Fibroblast of the aortic adventitia (primary cell): Measurements from ENCODE around the gene CLDN16. TPM values are rescaled to one million over a fixed set of nuclear protein-coding genes. Genes with fewer than 3 reads are reported as not detected.
A peak's percentile ranks its signal among the peaks of the same experiment; 100 is the strongest.

Source experiments
- DNase-seq: peaks from one replicate; pipeline ENCODE4 v3.0.0-alpha.2; 2010; ENCODE audit warnings: low read depth
- H3K4me3 ChIP-seq: 2 replicates; pipeline ENCODE4 v1.5.1; 2011; ENCODE audit warnings: low read depth, mild to moderate bottlenecking, control low read depth, low read length, moderate library complexity
- total RNA-seq: library from RNA; depleted of rRNA; stranded (reverse); fragments of >200 nt; gene quantifications from 2 replicates; pipeline ENCODE4 v1.2.3, GENCODE V29; 2012; ENCODE audit warnings: low replicate concordance
- TF ChIP-seq, protein P1 (sequence below): IDR thresholded peaks from 2 replicates; pipeline ENCODE4 v1.5.1; 2011; ENCODE audit warnings: mild to moderate bottlenecking, low read length, control low read depth, inconsistent platforms; ENCODE audit not compliant: insufficient read depth

The CLDN16 gene
- total RNA-seq, 1 donor: 0.09 TPM

DNA sequence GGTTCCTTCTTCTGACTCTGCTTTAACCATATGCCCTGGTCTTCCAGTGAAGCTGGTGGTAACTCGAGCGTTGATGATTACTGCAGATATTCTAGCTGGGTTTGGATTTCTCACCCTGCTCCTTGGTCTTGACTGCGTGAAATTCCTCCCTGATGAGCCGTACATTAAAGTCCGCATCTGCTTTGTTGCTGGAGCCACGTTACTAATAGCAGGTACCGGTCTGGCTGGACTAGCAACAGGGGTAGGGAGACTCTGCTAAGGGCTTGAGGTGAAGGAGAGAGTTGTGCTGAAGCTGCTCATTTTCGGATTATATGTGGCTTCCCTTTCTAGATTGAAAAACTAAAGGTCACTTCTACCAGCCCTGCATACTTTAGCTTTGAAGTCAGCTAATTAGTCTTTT, 16.8 kb downstream of the CLDN16 start:
- TF ChIP-seq, protein P1, sequence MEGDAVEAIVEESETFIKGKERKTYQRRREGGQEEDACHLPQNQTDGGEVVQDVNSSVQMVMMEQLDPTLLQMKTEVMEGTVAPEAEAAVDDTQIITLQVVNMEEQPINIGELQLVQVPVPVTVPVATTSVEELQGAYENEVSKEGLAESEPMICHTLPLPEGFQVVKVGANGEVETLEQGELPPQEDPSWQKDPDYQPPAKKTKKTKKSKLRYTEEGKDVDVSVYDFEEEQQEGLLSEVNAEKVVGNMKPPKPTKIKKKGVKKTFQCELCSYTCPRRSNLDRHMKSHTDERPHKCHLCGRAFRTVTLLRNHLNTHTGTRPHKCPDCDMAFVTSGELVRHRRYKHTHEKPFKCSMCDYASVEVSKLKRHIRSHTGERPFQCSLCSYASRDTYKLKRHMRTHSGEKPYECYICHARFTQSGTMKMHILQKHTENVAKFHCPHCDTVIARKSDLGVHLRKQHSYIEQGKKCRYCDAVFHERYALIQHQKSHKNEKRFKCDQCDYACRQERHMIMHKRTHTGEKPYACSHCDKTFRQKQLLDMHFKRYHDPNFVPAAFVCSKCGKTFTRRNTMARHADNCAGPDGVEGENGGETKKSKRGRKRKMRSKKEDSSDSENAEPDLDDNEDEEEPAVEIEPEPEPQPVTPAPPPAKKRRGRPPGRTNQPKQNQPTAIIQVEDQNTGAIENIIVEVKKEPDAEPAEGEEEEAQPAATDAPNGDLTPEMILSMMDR: no peak
- DNase-seq: no peak
- no peak overlapping the region for H3K4me3 ChIP-seq

DNA sequence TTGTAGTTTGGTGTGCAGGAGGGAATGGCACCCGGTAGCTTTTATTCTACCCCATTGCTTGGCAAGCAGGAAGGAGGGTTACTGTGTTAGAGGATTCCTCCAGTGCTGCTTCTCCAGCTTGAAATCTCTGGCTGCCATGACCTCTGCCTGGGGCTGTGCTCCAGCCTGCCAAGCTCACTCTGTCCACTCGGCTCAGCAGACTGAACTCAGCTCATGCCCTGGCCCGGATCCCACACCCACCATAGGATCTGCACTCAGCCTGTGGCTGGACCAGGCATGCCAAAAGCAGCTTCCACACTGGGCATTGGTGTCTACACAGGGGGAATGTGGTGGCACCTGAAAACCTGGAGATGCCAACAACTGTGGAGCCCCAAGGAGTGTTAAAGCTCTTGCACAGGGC, 26.3 kb downstream of the CLDN16 start:
- TF ChIP-seq, protein P1: no peak
- no peak for DNase-seq
- no peak overlapping the region for H3K4me3 ChIP-seq

DNA sequence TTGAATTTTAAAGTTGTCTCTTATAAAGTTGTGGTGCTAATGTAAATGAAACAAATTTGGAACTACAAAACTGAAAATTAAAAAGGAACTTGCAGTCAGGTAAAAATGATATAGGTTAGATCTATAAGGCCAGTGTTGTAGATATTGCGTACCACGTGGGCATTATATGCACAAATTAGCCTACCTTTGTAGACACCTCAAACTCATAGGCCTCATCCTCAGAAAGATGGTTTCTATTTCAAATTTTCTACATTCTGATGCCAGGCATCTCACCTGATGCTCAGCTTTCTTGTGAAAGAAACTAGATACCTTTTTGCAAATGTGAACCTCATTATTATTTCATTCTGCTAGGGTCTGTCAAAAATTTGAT, 36.1 kb downstream of the CLDN16 start:
- DNase-seq: no peak
- no peak overlapping the region for H3K4me3 ChIP-seq
- TF ChIP-seq, protein P1: no peak

DNA sequence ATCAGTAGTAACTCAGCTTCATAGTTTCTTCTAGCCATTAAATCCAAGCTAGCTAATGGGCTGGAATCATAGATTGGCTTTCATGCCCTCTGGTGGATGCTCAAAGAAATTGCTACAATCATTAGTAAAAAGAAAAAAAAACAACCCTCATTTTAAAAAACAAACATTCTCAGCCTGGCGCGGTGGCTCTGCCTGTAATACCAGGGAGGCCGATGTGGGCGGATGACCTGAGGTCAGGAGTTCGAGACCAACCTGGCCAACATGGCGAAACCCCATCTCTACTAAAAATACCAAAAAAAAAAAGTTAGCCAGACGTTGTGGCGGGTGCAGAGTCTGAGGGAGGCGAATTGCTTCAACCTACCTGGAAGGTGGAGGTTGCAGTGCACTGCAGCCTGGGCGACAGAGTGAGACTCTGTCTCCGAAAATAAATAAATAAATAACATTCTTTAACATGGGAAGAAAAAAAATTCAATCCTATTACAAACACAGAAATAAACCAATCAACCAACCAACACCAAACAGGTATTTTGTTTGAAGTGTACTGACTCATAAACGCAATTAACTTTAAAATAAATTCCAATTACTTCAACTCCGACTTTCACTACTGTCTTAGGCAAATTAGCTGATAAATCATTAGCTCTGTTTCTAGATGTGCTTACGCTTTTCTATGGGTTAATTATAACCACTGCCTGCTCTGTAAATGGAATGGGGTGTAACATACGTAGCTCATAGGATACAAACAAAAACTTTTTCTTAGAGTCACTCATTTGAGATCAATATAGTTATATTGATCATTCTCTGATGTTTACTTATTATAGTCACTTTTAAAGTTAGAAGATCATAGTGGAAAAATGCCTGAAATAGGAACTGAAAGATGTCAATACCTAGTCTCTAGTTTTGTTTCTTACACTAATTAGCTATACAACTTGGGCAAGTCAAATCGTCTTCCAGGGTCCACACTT, 36.8 kb downstream of the CLDN16 start:
- no peak overlapping the region for H3K4me3 ChIP-seq
- peak; percentile 85 for DNase-seq
- TF ChIP-seq, protein P1: peak; percentile 69

DNA sequence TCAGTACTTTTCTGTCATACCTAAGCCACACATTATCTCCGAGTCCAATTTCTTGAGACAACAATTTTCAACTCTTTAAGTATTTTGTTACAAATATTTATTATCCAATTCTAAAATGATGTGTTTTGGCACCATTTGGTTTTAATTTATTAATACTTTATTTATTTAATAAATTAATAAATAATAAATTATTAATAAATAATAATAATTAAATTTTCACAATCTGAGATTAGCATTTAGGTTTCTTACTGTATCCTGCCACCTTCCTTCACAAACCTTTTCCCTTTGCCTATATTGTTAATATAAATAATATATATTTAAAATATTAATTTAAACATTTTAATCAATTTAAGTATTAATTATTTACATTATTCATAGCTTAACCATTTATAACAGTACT, 37.9 kb downstream of the CLDN16 start:
- no peak overlapping the region for H3K4me3 ChIP-seq
- TF ChIP-seq, protein P1: no peak
- no peak for DNase-seq

DNA sequence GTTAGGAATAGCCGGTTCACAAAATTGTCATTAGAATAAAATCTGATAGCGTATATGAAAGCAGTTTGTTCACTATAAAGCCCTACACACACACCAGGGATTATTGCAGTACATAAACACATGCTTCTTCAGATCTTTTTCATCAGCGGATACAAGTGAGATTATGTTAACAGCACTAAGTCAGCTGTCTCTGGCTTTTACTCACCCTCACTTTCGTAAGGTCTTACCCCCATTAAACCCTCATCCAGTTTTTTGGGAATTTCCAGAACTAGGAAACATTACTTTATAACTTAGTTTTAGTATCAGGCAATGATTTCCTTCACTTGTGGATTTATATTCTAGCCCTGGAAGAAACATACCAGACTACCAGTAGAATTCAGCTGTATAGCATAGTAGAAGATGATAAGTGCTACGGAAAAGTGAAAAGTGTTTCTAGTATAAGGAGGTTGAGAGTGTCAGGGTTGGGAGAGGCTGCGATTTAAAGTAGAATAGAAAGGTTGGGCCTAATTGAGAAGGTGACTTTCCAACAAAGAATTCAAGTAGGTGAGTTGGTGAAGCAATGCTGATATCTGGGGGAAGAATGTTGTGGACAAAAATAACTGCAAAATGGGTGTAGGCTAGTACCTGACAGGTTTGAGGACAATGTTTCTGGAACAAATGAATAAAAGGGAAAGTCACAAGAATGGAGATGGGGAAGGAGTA, 39.0 kb downstream of the CLDN16 start:
- no peak for DNase-seq
- TF ChIP-seq, protein P1: no peak
- no peak overlapping the region for H3K4me3 ChIP-seq
